Transverse colon (tissue), 4 donors: Measurements from ENCODE around the gene RAB13.

ENCODE experiments used
- CTCF ChIP-seq, 5 experiments: fragments of 200-600 bp in 3 of 5; fragments of 450-650 bp in 2 of 5; sonication (generic) in 3 of 5; IDR thresholded peaks; 1 replicate in 2 of 5; 2 replicates in 3 of 5; pipeline ENCODE4 v1.5.1; 2016 to 2017; ENCODE audit warnings: antibody characterized with exemption in 5 of 5, inconsistent platforms in 3 of 5, mild to moderate bottlenecking in 2 of 5, moderate library complexity in 1 of 5
- EP300 ChIP-seq: sonication (generic); formaldehyde crosslinking; IDR thresholded peaks from one replicate; pipeline ENCODE4 v1.6.1; 2017; ENCODE audit warnings: antibody characterized with exemption, low read depth
- POLR2A ChIP-seq: fragments of 450-650 bp; IDR thresholded peaks from one replicate; pipeline ENCODE4 v1.6.1; 2016; ENCODE audit warnings: antibody characterized with exemption, mild to moderate bottlenecking, moderate library complexity
- POLR2AphosphoS5 ChIP-seq, 3 donors: sonication (generic); formaldehyde crosslinking; IDR thresholded peaks; one replicate each; pipeline ENCODE4 v1.6.1; 2016; ENCODE audit warnings: antibody characterized with exemption in 3 of 3

DNA sequence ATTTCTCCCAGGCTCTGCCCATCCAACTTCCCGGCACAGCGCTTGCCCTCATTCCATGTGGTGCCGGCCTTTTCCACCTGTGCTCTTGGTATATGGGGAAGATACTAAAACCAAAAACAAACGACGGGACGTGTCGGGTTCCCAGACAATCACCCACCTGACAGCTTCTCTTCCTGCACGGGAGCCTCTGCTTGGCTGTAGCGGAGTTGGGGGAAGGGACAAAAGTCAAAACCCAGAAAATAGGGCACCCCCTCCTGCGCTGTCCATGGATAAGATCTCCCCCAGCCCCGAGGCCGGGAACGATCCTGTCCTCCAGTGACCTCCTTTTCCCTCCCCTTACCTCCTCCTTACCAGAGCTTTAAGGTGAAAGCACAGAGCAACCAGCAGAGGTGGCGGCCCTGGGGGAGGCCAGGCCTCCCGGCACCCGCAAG lies 9.3 kb downstream of the RAB13 start:
- no peak for TF ChIP-seq CTCF (IDR thresholded peaks at IDR 0.05)
- TF ChIP-seq POLR2A: no peak
- no peak for TF ChIP-seq EP300
- TF ChIP-seq POLR2AphosphoS5 (IDR thresholded peaks at IDR 0.05): no peak
